ENCODE measurements around the gene C5AR2.
"Not testable (repeated sequence)": the region's sequence is repeated elsewhere in the genome, so short reads cannot be mapped to it uniquely, and the experiment has no call there.

Gene C5AR2

GRCh38 chr19:47356900-47357299 lies 24.9 kb downstream of the C5AR2 start:
- TF ChIP-seq Cebpa-rat (IDR thresholded peaks at IDR 0.05): no peak

DNA sequence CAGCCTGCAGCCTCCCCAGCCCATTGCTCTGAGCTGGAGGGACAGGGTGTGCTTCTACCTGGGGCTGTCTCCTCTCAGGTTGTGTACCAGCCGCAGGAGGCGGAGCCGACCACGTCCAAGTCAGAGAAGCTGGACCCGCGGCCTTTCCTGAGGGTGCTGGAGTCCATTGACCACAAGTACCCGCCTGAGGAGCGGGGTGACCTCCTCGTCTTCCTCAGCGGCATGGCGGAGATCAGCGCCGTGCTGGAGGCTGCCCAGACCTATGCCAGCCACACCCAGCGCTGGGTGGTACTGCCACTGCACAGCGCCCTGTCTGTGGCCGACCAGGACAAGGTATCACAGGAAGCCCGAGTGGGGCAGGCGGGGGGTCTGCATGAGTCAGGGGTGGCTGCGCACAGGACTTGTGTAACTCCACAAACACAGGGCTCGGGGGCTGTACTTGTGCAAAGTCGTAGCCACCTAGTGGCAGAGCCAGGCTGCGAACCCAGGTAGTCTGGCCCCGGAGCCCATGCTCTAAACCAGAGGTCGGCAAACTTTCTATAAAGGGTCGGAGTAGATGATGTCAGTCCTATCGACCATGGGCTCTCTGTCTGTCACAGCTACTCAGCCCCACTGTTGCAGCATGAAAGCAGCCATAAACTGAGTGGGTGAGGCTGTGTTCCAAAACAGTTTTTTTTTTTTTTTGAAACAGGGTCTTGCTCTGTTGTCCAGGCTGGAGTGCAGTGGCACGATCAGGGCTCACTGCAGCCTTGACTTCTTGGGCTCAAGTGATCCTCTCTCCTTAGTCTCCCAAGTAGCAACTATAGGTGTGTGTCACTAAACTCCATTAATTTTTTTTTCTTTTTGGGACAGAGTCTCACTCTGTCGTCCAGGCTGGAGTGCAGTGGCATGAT lies 26.1 kb downstream of the C5AR2 start:
- H3K27ac ChIP-seq: no peak overlapping the region
- peaks cover 0 to 32% (median 4%) of the 10 kb centered on the region in 10 experiments; a peak in 12 of 20 replicates for H3K4me1 ChIP-seq
- H3K4me3 ChIP-seq: no peak overlapping the region
- no peaks in the 10 kb centered on the region for H3K27me3 ChIP-seq
- H3K9me3 ChIP-seq (replicated peaks in 1 of 11): peaks cover 0 to 12% (median 0%) of the 10 kb centered on the region in 11 experiments; a peak in 3 of 22 replicates
- no peak overlapping the region for H3K9ac ChIP-seq
- H4K20me1 ChIP-seq: peaks cover 0 to 94% (median 58%) of the 10 kb centered on the region in 11 experiments; a peak in 20 of 22 replicates
- no peak overlapping the region for H3K4me2 ChIP-seq
- peaks cover 100% of the 10 kb centered on the region in 11 experiments for H3K36me3 ChIP-seq
- no peak for TF ChIP-seq Cebpa-rat (IDR thresholded peaks at IDR 0.05)

More at GRCh38 chr19:47356900-47357299, 24.9 kb downstream of the C5AR2 start:
- H3K36me3 ChIP-seq: peaks cover 98 to 100% (median 100%) of the 10 kb centered on the region in 11 experiments
- H3K4me2 ChIP-seq: no peak overlapping the region
- H4K20me1 ChIP-seq: peaks cover 0 to 97% (median 63%) of the 10 kb centered on the region in 11 experiments; a peak in 20 of 22 replicates
- peaks cover 0 to 30% (median 4%) of the 10 kb centered on the region in 10 experiments; a peak in 12 of 20 replicates for H3K4me1 ChIP-seq
- no peak overlapping the region for H3K9ac ChIP-seq
- H3K4me3 ChIP-seq: no peak overlapping the region
- no peaks in the 10 kb centered on the region for H3K27me3 ChIP-seq
- H3K27ac ChIP-seq: no peak overlapping the region
- H3K9me3 ChIP-seq (replicated peaks in 1 of 11): peaks cover 0 to 12% (median 0%) of the 10 kb centered on the region in 11 experiments; a peak in 3 of 22 replicates

- Histone ChIP-seq H4K20me1 (peaks cover 0 to 94% (median 49%) of the 10 kb centered on the region in 11 experiments; a peak in 19 of 22 replicates), H3K9me3 (replicated peaks in 1 of 11) (peaks cover 0 to 12% (median 0%) of the 10 kb centered on the region in 11 experiments; a peak in 3 of 22 replicates), H3K9ac (0 out of 22 replicates have a peak overlapping the region, but pooled peaks of 1 of the 11 experiments have one; percentile 7), H3K36me3 (peaks cover 97 to 100% (median 100%) of the 10 kb centered on the region in 11 experiments), H3K27me3 (no peaks in the 10 kb centered on the region), H3K4me1 (peaks cover 0 to 32% (median 13%) of the 10 kb centered on the region in 10 experiments; a peak in 16 of 20 replicates), H3K27ac (no peak overlapping the region), H3K4me3 (no peak overlapping the region), H3K4me2 (no peak overlapping the region)
- no peak for TF ChIP-seq Cebpa-rat (IDR thresholded peaks at IDR 0.05)
Measured at GRCh38 chr19:47358936-47359335, 27.0 kb downstream of the C5AR2 start.

- H3K9me3 ChIP-seq (replicated peaks in 1 of 11): peaks cover 0 to 5% (median 0%) of the 10 kb centered on the region in 11 experiments; a peak in 3 of 22 replicates
- H3K4me3 ChIP-seq: no peak overlapping the region
- H3K4me2 ChIP-seq: 0 out of 22 replicates have a peak overlapping the region, but pooled peaks of 1 of the 11 experiments have one; percentile 66
- peak overlapping the region in 2 of 11 experiments; percentile 60 to 73; a peak in 1 of 22 replicates for H3K27ac ChIP-seq
- peaks cover 96 to 100% (median 100%) of the 10 kb centered on the region in 11 experiments for H3K36me3 ChIP-seq
- H4K20me1 ChIP-seq: peaks cover 5 to 71% (median 34%) of the 10 kb centered on the region in 11 experiments; a peak in 19 of 22 replicates
- H3K4me1 ChIP-seq: peaks cover 0 to 37% (median 20%) of the 10 kb centered on the region in 10 experiments; a peak in 16 of 20 replicates
- H3K9ac ChIP-seq: no peak overlapping the region
- no peaks in the 10 kb centered on the region for H3K27me3 ChIP-seq
- no peak for TF ChIP-seq Cebpa-rat (IDR thresholded peaks at IDR 0.05)
Measured at GRCh38 chr19:47362321-47362720, 30.3 kb downstream of the C5AR2 start.

DNA sequence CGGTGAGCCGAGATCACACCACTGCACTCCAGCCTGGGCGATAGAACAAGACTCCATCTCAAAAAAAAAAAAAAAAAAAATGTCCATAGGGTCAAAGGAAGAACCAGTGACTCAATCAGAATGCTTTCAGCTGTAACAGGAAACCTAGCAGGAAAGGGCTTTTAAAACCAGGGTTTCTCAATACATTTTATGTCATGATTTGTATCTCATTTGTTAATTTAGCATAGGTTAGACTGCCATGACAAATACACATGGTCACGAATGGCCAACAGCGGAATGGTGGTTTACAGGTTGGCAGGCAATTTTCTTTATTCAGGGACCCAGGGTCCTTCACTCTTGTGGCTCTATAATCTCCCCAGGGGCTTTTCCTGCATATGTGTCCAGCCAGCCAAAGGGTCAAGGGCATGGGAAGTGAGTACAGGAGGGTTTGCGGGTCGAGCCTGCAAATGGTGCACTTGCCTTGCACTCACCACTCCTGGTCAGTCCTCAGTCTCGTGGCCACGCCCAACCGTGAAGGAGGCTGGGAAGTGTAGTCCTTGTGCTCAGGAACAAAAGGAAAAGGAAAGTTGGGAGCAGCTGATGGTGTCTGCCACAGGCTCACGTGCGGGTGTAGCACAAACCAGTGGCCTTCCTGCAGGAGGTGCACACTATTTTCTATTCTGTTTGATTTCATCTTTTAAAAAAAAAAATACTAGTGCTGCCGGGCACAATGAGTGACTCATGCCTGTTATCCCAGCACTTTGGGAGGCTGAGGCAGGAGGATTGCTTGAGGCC lies 32.0 kb downstream of the C5AR2 start:
- H3K4me3 ChIP-seq: 0 out of 20 replicates have a peak overlapping the region, but pooled peaks of 1 of the 10 experiments have one; percentile 9
- H3K9me3 ChIP-seq (replicated peaks in 1 of 11): no peaks in the 10 kb centered on the region
- peaks cover 3 to 59% (median 20%) of the 10 kb centered on the region in 11 experiments; a peak in 16 of 22 replicates for H4K20me1 ChIP-seq
- TF ChIP-seq Cebpa-rat (IDR thresholded peaks at IDR 0.05): no peak
- peaks cover 87 to 96% (median 93%) of the 10 kb centered on the region in 11 experiments for H3K36me3 ChIP-seq
- peaks cover 0 to 44% (median 24%) of the 10 kb centered on the region in 10 experiments; a peak in 16 of 20 replicates for H3K4me1 ChIP-seq
- no peaks in the 10 kb centered on the region for H3K27me3 ChIP-seq
- peak overlapping the region in 9 of 11 experiments; percentile 18 to 71 (median 41); a peak in 14 of 22 replicates for H3K4me2 ChIP-seq
- peak overlapping the region in 9 of 11 experiments; percentile 21 to 73 (median 54); a peak in 13 of 22 replicates for H3K27ac ChIP-seq
- peak overlapping the region in 6 of 11 experiments; percentile 8 to 45 (median 23); a peak in 5 of 22 replicates for H3K9ac ChIP-seq

DNA sequence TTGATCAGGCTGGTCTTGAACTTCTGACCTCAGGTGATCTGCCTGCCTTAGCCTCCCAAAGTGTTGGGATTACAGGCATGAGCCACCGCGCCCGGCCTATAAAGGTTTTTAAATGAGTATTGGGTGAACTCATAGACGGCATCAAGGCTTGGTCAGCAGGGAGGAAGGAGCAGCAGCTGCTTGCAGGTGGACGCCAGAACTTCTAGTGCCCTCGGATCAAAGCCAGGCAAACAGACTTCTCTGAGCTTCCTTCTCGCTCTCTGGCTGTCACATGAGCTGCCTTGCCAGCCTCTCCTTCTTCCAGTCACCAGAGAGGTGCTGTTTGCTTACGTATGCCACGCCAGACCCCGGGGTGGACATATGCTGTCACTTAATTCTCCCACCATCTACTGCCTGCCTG lies 33.5 kb downstream of the C5AR2 start:
- H4K20me1 ChIP-seq: peaks cover 5 to 62% (median 24%) of the 10 kb centered on the region in 11 experiments; a peak in 16 of 22 replicates
- H3K9ac ChIP-seq; H3K27ac ChIP-seq; H3K4me2 ChIP-seq; H3K9me3 ChIP-seq (replicated peaks in 1 of 11); H3K4me3 ChIP-seq; H3K27me3 ChIP-seq: not testable (repeated sequence)
- H3K36me3 ChIP-seq: peaks cover 84 to 96% (median 91%) of the 10 kb centered on the region in 11 experiments
- H3K4me1 ChIP-seq: peaks cover 0 to 59% (median 38%) of the 10 kb centered on the region in 10 experiments; a peak in 16 of 20 replicates

GRCh38 chr19:47370045-47370611 lies 38.2 kb downstream of the C5AR2 start:
- Histone ChIP-seq H3K9ac (peak overlapping the region in 8 of 11 experiments; percentile 18 to 62 (median 48); a peak in 10 of 22 replicates), H3K4me1 (peaks cover 0 to 53% (median 25%) of the 10 kb centered on the region in 10 experiments; a peak in 14 of 20 replicates), H3K36me3 (peaks cover 80 to 95% (median 91%) of the 10 kb centered on the region in 11 experiments), H3K4me3 (peak overlapping the region in 1 of 10 experiments; percentile 30; a peak in 2 of 20 replicates), H4K20me1 (peaks cover 0 to 60% (median 20%) of the 10 kb centered on the region in 11 experiments; a peak in 16 of 22 replicates), H3K9me3 (replicated peaks in 1 of 11) (no peaks in the 10 kb centered on the region), H3K4me2 (peak overlapping the region in 7 of 11 experiments; percentile 17 to 82 (median 62); a peak in 13 of 22 replicates), H3K27ac (peak overlapping the region in 7 of 11 experiments; percentile 14 to 71 (median 63); a peak in 10 of 22 replicates), H3K27me3 (no peaks in the 10 kb centered on the region)
- no peak for TF ChIP-seq Cebpa-rat (IDR thresholded peaks at IDR 0.05)
